SK-N-SH treated with all-trans-retinoic acid at 6 μM for 48 hours (cell line): ENCODE results near the gene PRKAG3.

Source experiments
- ATAC-seq: fragments of 200-7000 bp; cut with Tn5 transposase; 3 replicates; pipeline ENCODE4 v1.9.1; 2020; ENCODE audit warnings: mild to moderate bottlenecking, moderate library complexity
- ARNTL ChIP-seq: fragments of 450-650 bp; formaldehyde crosslinking; IDR thresholded peaks from 2 replicates; pipeline ENCODE4 v1.5.0; 2020; ENCODE audit warnings: low read depth, mild to moderate bottlenecking, moderate library complexity, borderline replicate concordance
- BACH2 ChIP-seq: fragments of 250-450 bp; sonication (Bioruptor Pico); IDR thresholded peaks from 2 replicates; pipeline ENCODE4 v1.9.0; 2021; ENCODE audit warnings: mild to moderate bottlenecking, borderline replicate concordance
- CSDC2 ChIP-seq: fragments of 250-450 bp; sonication (Bioruptor Pico); IDR thresholded peaks from 2 replicates; pipeline ENCODE4 v1.5.0; 2020; ENCODE audit warnings: mild to moderate bottlenecking, moderate library complexity
- ESRRG ChIP-seq: fragments of 250-450 bp; sonication (Bioruptor Pico); IDR thresholded peaks from 2 replicates; pipeline ENCODE4 v1.6.1; 2021; ENCODE audit warnings: mild to moderate bottlenecking
- GLIS3 ChIP-seq: fragments of 250-450 bp; sonication (Bioruptor Pico); IDR thresholded peaks from 2 replicates; pipeline ENCODE4 v1.5.0; 2020; ENCODE audit warnings: mild to moderate bottlenecking, moderate library complexity
- ISL1 ChIP-seq: fragments of 250-450 bp; sonication (Bioruptor Pico); IDR thresholded peaks from 2 replicates; pipeline ENCODE4 v2.1.2; 2022; ENCODE audit warnings: mild to moderate bottlenecking, moderate library complexity
- OSR1 ChIP-seq: fragments of 250-450 bp; sonication (Bioruptor Pico); IDR thresholded peaks from 2 replicates; pipeline ENCODE4 v1.8.0; 2022; ENCODE audit warnings: moderate library complexity, mild to moderate bottlenecking, inconsistent platforms
- PPARA ChIP-seq: fragments of 250-450 bp; sonication (Bioruptor Pico); IDR thresholded peaks from 2 replicates; pipeline ENCODE4 v1.5.0; 2020; ENCODE audit warnings: mild to moderate bottlenecking, borderline replicate concordance
- RARB ChIP-seq: fragments of 250-450 bp; sonication (Bioruptor Pico); IDR thresholded peaks from 2 replicates; pipeline ENCODE4 v1.8.0; 2021; ENCODE audit warnings: mild to moderate bottlenecking, moderate library complexity
- SNAI2 ChIP-seq: fragments of 250-450 bp; sonication (Bioruptor Pico); IDR thresholded peaks from 2 replicates; pipeline ENCODE4 v1.5.0; 2020; ENCODE audit warnings: mild to moderate bottlenecking, moderate library complexity
- TCF4 ChIP-seq: fragments of 250-450 bp; sonication (Bioruptor Pico); IDR thresholded peaks from 2 replicates; pipeline ENCODE4 v1.8.0; 2021; ENCODE audit warnings: mild to moderate bottlenecking, moderate library complexity, borderline replicate concordance
- TOX ChIP-seq: fragments of 250-450 bp; sonication (Bioruptor Pico); IDR thresholded peaks from 2 replicates; pipeline ENCODE4 v1.8.0; 2021; ENCODE audit warnings: mild to moderate bottlenecking, moderate library complexity, borderline replicate concordance
- ZNF565 ChIP-seq: fragments of 450-650 bp; formaldehyde crosslinking; conservative IDR thresholded peaks from 2 replicates; pipeline ENCODE4 v1.5.0; 2020; ENCODE audit warnings: low read depth, mild to moderate bottlenecking, moderate library complexity
- ZNF70 ChIP-seq: fragments of 450-650 bp; formaldehyde crosslinking; IDR thresholded peaks from 2 replicates; pipeline ENCODE4 v1.5.0; 2020; ENCODE audit warnings: mild to moderate bottlenecking, moderate library complexity
- ZNF8 ChIP-seq: fragments of 450-650 bp; formaldehyde crosslinking; IDR thresholded peaks from 2 replicates; pipeline ENCODE4 v1.5.0; 2020; ENCODE audit warnings: mild to moderate bottlenecking, moderate library complexity
- TF ChIP-seq, protein P1 (sequence below): fragments of 250-450 bp; sonication (Bioruptor Pico); IDR thresholded peaks from 2 replicates; pipeline ENCODE4 v1.8.0; 2021; ENCODE audit warnings: low read depth, mild to moderate bottlenecking, moderate library complexity, borderline replicate concordance
- TF ChIP-seq, protein P2 (sequence below): fragments of 250-450 bp; sonication (Bioruptor Pico); IDR thresholded peaks from 2 replicates; pipeline ENCODE4 v1.5.1; 2021; ENCODE audit warnings: mild to moderate bottlenecking, moderate library complexity
- TF ChIP-seq, protein P3 (sequence below): fragments of 250-450 bp; sonication (Bioruptor Pico); IDR thresholded peaks from 2 replicates; pipeline ENCODE4 v1.8.0; 2020; ENCODE audit warnings: mild to moderate bottlenecking, moderate library complexity, borderline replicate concordance
- TF ChIP-seq, protein P4 (sequence below): fragments of 250-450 bp; sonication (Bioruptor Pico); IDR thresholded peaks from 2 replicates; pipeline ENCODE4 v1.5.1; 2020; ENCODE audit warnings: low read depth, mild to moderate bottlenecking, moderate library complexity
- TF ChIP-seq, protein P5 (sequence below): fragments of 250-450 bp; sonication (Bioruptor Pico); IDR thresholded peaks from 2 replicates; pipeline ENCODE4 v1.5.0; 2020; ENCODE audit warnings: mild to moderate bottlenecking, moderate library complexity

Gene PRKAG3

DNA sequence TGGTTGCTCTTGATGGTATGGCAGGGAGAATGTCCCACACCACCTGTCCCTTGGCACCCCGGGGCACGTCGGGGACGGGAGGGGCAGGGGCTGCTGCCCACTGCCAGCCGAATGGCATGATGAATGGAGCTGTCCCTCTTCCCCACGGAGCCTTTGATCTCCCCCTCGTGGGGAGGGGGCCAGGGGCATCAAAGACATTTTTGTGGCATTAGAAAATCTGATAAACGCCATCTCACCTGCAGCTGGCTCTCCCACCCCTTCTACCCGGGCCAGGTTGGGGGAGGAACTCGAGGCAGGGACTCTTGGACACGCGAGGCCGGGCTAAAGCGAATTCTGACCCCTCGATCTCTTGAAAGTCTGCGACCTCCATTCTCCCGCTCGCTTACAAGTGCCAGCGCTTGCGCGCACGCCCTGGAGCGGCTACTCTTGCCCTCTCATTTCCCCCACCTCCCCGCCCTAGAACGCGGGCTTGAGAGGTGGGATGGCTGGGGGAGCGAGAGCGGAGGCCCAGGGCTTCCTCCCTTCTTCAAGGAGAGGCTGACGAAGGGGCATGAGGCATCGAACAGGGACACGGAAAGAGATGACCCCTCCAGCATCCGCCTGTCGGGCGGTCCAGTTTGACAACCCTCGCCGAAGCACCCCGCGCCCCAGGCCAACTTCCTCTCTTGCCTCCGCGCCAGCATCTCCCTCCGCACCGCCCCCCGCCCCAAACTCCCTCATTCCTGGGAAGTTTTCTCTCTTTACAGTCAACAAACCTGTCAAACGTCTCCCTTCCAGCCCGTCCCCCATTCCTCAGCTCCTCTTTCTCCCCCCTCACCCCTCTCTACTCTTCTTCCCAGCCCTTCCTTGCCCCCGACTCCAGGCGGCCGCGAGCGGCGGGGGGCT, 27.3 kb upstream of the PRKAG3 start:
- ATAC-seq: no peak
- TF ChIP-seq ZNF565 (CRISPR knock-in tag): no peak
- TF ChIP-seq ZNF70 (CRISPR knock-in tag): no peak
- TF ChIP-seq GLIS3 (CRISPR knock-in tag): no peak
- TF ChIP-seq, protein P1, sequence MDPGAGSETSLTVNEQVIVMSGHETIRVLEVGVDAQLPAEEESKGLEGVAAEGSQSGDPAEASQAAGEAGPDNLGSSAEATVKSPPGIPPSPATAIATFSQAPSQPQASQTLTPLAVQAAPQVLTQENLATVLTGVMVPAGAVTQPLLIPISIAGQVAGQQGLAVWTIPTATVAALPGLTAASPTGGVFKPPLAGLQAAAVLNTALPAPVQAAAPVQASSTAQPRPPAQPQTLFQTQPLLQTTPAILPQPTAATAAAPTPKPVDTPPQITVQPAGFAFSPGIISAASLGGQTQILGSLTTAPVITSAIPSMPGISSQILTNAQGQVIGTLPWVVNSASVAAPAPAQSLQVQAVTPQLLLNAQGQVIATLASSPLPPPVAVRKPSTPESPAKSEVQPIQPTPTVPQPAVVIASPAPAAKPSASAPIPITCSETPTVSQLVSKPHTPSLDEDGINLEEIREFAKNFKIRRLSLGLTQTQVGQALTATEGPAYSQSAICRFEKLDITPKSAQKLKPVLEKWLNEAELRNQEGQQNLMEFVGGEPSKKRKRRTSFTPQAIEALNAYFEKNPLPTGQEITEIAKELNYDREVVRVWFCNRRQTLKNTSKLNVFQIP (CRISPR knock-in tag): no peak
- TF ChIP-seq SNAI2: no peak
- TF ChIP-seq, protein P2, sequence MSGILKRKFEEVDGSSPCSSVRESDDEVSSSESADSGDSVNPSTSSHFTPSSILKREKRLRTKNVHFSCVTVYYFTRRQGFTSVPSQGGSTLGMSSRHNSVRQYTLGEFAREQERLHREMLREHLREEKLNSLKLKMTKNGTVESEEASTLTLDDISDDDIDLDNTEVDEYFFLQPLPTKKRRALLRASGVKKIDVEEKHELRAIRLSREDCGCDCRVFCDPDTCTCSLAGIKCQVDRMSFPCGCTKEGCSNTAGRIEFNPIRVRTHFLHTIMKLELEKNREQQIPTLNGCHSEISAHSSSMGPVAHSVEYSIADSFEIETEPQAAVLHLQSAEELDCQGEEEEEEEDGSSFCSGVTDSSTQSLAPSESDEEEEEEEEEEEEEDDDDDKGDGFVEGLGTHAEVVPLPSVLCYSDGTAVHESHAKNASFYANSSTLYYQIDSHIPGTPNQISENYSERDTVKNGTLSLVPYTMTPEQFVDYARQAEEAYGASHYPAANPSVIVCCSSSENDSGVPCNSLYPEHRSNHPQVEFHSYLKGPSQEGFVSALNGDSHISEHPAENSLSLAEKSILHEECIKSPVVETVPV (CRISPR knock-in tag): no peak
- no peak for TF ChIP-seq ARNTL (CRISPR knock-in tag)
- TF ChIP-seq, protein P3, sequence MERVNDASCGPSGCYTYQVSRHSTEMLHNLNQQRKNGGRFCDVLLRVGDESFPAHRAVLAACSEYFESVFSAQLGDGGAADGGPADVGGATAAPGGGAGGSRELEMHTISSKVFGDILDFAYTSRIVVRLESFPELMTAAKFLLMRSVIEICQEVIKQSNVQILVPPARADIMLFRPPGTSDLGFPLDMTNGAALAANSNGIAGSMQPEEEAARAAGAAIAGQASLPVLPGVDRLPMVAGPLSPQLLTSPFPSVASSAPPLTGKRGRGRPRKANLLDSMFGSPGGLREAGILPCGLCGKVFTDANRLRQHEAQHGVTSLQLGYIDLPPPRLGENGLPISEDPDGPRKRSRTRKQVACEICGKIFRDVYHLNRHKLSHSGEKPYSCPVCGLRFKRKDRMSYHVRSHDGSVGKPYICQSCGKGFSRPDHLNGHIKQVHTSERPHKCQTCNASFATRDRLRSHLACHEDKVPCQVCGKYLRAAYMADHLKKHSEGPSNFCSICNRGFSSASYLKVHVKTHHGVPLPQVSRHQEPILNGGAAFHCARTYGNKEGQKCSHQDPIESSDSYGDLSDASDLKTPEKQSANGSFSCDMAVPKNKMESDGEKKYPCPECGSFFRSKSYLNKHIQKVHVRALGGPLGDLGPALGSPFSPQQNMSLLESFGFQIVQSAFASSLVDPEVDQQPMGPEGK (CRISPR knock-in tag): no peak
- no peak for TF ChIP-seq CSDC2 (CRISPR knock-in tag)
- no peak for TF ChIP-seq TOX
- TF ChIP-seq ISL1: no peak
- no peak for TF ChIP-seq TCF4 (CRISPR knock-in tag)
- TF ChIP-seq ESRRG: no peak
- no peak for TF ChIP-seq ZNF8
- no peak for TF ChIP-seq PPARA (CRISPR knock-in tag)
- no peak for TF ChIP-seq RARB (CRISPR knock-in tag)
- TF ChIP-seq, protein P4, sequence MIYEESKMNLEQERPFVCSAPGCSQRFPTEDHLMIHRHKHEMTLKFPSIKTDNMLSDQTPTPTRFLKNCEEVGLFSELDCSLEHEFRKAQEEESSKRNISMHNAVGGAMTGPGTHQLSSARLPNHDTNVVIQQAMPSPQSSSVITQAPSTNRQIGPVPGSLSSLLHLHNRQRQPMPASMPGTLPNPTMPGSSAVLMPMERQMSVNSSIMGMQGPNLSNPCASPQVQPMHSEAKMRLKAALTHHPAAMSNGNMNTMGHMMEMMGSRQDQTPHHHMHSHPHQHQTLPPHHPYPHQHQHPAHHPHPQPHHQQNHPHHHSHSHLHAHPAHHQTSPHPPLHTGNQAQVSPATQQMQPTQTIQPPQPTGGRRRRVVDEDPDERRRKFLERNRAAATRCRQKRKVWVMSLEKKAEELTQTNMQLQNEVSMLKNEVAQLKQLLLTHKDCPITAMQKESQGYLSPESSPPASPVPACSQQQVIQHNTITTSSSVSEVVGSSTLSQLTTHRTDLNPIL (CRISPR knock-in tag): no peak
- TF ChIP-seq, protein P5, sequence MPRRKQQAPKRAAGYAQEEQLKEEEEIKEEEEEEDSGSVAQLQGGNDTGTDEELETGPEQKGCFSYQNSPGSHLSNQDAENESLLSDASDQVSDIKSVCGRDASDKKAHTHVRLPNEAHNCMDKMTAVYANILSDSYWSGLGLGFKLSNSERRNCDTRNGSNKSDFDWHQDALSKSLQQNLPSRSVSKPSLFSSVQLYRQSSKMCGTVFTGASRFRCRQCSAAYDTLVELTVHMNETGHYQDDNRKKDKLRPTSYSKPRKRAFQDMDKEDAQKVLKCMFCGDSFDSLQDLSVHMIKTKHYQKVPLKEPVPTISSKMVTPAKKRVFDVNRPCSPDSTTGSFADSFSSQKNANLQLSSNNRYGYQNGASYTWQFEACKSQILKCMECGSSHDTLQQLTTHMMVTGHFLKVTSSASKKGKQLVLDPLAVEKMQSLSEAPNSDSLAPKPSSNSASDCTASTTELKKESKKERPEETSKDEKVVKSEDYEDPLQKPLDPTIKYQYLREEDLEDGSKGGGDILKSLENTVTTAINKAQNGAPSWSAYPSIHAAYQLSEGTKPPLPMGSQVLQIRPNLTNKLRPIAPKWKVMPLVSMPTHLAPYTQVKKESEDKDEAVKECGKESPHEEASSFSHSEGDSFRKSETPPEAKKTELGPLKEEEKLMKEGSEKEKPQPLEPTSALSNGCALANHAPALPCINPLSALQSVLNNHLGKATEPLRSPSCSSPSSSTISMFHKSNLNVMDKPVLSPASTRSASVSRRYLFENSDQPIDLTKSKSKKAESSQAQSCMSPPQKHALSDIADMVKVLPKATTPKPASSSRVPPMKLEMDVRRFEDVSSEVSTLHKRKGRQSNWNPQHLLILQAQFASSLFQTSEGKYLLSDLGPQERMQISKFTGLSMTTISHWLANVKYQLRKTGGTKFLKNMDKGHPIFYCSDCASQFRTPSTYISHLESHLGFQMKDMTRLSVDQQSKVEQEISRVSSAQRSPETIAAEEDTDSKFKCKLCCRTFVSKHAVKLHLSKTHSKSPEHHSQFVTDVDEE: no peak
- no peak for TF ChIP-seq BACH2 (CRISPR knock-in tag)
- no peak for TF ChIP-seq OSR1 (CRISPR knock-in tag)
- TF ChIP-seq, all 23 proteins: peak for 0

DNA sequence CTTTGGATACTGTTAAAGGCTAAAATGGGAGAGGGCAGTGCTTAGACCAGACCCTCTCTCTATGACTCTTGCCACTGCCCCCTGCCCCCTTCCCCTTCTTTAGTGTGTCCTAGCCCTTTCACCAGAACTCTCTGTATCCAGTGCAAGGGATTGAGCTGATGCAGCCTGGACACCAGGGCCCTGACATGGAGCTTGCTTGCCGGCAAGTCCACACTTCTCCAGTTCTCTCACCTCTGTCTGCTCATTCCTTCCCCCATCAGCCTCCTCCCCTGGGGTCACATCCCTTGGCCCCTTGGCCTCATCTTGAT, 26.5 kb upstream of the PRKAG3 start:
- TF ChIP-seq GLIS3 (CRISPR knock-in tag) (no peak), SNAI2 (no peak), CSDC2 (CRISPR knock-in tag) (no peak), OSR1 (CRISPR knock-in tag) (no peak), PPARA (CRISPR knock-in tag) (no peak), RARB (CRISPR knock-in tag) (no peak), TOX (no peak), ESRRG (no peak), TCF4 (CRISPR knock-in tag) (no peak), ZNF565 (CRISPR knock-in tag) (no peak), BACH2 (CRISPR knock-in tag) (no peak)
- TF ChIP-seq, protein P1 (CRISPR knock-in tag): no peak
- TF ChIP-seq, protein P5: no peak
- no peak for ATAC-seq
